ENCODE measurements around the gene TEDDM1. TPM values are rescaled to one million over a fixed set of nuclear protein-coding genes. Genes with fewer than 3 reads are reported as not detected.

Gene TEDDM1
- total RNA-seq, 1 experiment from 2014 or later, result not detected

DNA sequence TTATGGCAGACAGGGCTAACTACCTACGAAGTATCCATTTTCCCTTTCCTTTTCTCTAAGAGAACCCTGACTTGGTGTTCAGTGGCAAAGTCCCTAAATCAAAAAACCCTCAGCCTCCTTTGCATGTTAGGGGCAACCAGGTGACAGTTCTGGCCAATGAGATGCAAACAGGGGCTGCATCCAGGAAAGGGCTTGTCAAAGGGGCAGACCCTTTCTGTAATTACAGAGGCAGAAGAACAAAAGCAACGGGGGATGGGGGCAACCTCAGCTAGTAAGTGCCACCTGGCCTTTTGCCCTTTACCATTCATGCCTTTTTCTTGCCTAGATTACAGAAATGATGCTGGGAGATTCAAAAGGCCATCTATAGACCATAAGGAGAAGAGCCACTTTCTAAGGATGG, 43.3 kb downstream of the TEDDM1 start (continued):
- TF ChIP-seq ZNF138 (CRISPR knock-in tag; conservative IDR thresholded peaks at IDR 0.05), result no peak

GRCh38 chr1:182355723-182356098, 44.8 kb downstream of the TEDDM1 start:
- Mint-ChIP-seq H3K27ac (no peak overlapping the region), H3K36me3 (no peaks in the 10 kb centered on the region), H3K27me3 (ENCODE audit: low read depth) (no peaks in the 10 kb centered on the region), H3K4me1 (peaks cover 33% of the 10 kb centered on the region), H3K4me3 (no peak overlapping the region), H3K9me3 (no peaks in the 10 kb centered on the region)
- TF ChIP-seq SOX15 (CRISPR knock-in tag; IDR thresholded peaks at IDR 0.05) (no peak), HMGXB4 (CRISPR knock-in tag; IDR thresholded peaks at IDR 0.05) (no peak), EMX1 (CRISPR knock-in tag; IDR thresholded peaks at IDR 0.05) (no peak), PRDM15 (CRISPR knock-in tag; IDR thresholded peaks at IDR 0.05) (no peak), FOXJ3 (CRISPR knock-in tag; IDR thresholded peaks at IDR 0.05; ENCODE audit: borderline replicate concordance) (no peak), ZNF263 (CRISPR knock-in tag; IDR thresholded peaks at IDR 0.05; ENCODE audit: low read depth) (no peak), TEAD1 (CRISPR knock-in tag; IDR thresholded peaks at IDR 0.05) (no peak), SMAD4 (CRISPR knock-in tag; IDR thresholded peaks at IDR 0.05) (no peak), CREM (CRISPR knock-in tag; IDR thresholded peaks at IDR 0.05) (no peak), ELF4 (CRISPR knock-in tag; IDR thresholded peaks at IDR 0.05; ENCODE audit: low read depth) (no peak)
- TF ChIP-seq, protein P1, sequence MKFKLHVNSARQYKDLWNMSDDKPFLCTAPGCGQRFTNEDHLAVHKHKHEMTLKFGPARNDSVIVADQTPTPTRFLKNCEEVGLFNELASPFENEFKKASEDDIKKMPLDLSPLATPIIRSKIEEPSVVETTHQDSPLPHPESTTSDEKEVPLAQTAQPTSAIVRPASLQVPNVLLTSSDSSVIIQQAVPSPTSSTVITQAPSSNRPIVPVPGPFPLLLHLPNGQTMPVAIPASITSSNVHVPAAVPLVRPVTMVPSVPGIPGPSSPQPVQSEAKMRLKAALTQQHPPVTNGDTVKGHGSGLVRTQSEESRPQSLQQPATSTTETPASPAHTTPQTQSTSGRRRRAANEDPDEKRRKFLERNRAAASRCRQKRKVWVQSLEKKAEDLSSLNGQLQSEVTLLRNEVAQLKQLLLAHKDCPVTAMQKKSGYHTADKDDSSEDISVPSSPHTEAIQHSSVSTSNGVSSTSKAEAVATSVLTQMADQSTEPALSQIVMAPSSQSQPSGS (CRISPR knock-in tag; IDR thresholded peaks at IDR 0.05; ENCODE audit: borderline replicate concordance, low read depth), result no peak
- TF ChIP-seq, protein P2, sequence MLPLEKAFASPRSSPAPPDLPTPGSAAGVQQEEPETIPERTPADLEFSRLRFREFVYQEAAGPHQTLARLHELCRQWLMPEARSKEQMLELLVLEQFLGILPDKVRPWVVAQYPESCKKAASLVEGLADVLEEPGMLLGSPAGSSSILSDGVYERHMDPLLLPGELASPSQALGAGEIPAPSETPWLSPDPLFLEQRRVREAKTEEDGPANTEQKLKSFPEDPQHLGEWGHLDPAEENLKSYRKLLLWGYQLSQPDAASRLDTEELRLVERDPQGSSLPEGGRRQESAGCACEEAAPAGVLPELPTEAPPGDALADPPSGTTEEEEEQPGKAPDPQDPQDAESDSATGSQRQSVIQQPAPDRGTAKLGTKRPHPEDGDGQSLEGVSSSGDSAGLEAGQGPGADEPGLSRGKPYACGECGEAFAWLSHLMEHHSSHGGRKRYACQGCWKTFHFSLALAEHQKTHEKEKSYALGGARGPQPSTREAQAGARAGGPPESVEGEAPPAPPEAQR (CRISPR knock-in tag; IDR thresholded peaks at IDR 0.05), result no peak
- TF ChIP-seq, protein P3, sequence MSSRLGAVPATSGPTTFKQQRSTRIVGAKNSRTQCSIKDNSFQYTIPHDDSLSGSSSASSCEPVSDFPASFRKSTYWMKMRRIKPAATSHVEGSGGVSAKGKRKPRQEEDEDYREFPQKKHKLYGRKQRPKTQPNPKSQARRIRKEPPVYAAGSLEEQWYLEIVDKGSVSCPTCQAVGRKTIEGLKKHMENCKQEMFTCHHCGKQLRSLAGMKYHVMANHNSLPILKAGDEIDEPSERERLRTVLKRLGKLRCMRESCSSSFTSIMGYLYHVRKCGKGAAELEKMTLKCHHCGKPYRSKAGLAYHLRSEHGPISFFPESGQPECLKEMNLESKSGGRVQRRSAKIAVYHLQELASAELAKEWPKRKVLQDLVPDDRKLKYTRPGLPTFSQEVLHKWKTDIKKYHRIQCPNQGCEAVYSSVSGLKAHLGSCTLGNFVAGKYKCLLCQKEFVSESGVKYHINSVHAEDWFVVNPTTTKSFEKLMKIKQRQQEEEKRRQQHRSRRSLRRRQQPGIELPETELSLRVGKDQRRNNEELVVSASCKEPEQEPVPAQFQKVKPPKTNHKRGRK (CRISPR knock-in tag; IDR thresholded peaks at IDR 0.05; ENCODE audit: borderline replicate concordance), result no peak
- TF ChIP-seq, protein P4, sequence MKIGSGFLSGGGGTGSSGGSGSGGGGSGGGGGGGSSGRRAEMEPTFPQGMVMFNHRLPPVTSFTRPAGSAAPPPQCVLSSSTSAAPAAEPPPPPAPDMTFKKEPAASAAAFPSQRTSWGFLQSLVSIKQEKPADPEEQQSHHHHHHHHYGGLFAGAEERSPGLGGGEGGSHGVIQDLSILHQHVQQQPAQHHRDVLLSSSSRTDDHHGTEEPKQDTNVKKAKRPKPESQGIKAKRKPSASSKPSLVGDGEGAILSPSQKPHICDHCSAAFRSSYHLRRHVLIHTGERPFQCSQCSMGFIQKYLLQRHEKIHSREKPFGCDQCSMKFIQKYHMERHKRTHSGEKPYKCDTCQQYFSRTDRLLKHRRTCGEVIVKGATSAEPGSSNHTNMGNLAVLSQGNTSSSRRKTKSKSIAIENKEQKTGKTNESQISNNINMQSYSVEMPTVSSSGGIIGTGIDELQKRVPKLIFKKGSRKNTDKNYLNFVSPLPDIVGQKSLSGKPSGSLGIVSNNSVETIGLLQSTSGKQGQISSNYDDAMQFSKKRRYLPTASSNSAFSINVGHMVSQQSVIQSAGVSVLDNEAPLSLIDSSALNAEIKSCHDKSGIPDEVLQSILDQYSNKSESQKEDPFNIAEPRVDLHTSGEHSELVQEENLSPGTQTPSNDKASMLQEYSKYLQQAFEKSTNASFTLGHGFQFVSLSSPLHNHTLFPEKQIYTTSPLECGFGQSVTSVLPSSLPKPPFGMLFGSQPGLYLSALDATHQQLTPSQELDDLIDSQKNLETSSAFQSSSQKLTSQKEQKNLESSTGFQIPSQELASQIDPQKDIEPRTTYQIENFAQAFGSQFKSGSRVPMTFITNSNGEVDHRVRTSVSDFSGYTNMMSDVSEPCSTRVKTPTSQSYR (CRISPR knock-in tag; IDR thresholded peaks at IDR 0.05), result no peak
- TF ChIP-seq, protein P5, sequence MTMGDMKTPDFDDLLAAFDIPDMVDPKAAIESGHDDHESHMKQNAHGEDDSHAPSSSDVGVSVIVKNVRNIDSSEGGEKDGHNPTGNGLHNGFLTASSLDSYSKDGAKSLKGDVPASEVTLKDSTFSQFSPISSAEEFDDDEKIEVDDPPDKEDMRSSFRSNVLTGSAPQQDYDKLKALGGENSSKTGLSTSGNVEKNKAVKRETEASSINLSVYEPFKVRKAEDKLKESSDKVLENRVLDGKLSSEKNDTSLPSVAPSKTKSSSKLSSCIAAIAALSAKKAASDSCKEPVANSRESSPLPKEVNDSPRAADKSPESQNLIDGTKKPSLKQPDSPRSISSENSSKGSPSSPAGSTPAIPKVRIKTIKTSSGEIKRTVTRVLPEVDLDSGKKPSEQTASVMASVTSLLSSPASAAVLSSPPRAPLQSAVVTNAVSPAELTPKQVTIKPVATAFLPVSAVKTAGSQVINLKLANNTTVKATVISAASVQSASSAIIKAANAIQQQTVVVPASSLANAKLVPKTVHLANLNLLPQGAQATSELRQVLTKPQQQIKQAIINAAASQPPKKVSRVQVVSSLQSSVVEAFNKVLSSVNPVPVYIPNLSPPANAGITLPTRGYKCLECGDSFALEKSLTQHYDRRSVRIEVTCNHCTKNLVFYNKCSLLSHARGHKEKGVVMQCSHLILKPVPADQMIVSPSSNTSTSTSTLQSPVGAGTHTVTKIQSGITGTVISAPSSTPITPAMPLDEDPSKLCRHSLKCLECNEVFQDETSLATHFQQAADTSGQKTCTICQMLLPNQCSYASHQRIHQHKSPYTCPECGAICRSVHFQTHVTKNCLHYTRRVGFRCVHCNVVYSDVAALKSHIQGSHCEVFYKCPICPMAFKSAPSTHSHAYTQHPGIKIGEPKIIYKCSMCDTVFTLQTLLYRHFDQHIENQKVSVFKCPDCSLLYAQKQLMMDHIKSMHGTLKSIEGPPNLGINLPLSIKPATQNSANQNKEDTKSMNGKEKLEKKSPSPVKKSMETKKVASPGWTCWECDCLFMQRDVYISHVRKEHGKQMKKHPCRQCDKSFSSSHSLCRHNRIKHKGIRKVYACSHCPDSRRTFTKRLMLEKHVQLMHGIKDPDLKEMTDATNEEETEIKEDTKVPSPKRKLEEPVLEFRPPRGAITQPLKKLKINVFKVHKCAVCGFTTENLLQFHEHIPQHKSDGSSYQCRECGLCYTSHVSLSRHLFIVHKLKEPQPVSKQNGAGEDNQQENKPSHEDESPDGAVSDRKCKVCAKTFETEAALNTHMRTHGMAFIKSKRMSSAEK (CRISPR knock-in tag; IDR thresholded peaks at IDR 0.05; ENCODE audit: borderline replicate concordance), result no peak
- TF ChIP-seq, protein P6, sequence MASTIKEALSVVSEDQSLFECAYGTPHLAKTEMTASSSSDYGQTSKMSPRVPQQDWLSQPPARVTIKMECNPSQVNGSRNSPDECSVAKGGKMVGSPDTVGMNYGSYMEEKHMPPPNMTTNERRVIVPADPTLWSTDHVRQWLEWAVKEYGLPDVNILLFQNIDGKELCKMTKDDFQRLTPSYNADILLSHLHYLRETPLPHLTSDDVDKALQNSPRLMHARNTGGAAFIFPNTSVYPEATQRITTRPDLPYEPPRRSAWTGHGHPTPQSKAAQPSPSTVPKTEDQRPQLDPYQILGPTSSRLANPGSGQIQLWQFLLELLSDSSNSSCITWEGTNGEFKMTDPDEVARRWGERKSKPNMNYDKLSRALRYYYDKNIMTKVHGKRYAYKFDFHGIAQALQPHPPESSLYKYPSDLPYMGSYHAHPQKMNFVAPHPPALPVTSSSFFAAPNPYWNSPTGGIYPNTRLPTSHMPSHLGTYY (CRISPR knock-in tag; IDR thresholded peaks at IDR 0.05), result no peak
- no peak for DNase-seq (ENCODE audit: low spot score)
- POLR2A ChIA-PET, result no interaction called here
- CTCF ChIA-PET, result no interaction called here
- ATAC-seq, result no peak

Data from WTC11 (cell line).